PFSK-1 (cell line): ENCODE measurements around the gene SIGLEC9.

Source experiments
- POLR2AphosphoS5 ChIP-seq: IDR thresholded peaks from 2 replicates; pipeline ENCODE4 v1.6.1; 2012; ENCODE audit warnings: low read depth, mild to moderate bottlenecking, control low read depth, low read length, moderate library complexity
- TF ChIP-seq, protein P1 (sequence below), 2 experiments: IDR thresholded peaks; 2 replicates each; pipeline versions ENCODE4 v1.6.1 to v1.8.0; 2011 to 2012; ENCODE audit warnings: low read depth in 2 of 2, low read length in 2 of 2, control low read depth in 1 of 2, inconsistent platforms in 1 of 2, mild to moderate bottlenecking in 1 of 2, moderate library complexity in 1 of 2; ENCODE audit not compliant: insufficient read depth in 1 of 2

DNA sequence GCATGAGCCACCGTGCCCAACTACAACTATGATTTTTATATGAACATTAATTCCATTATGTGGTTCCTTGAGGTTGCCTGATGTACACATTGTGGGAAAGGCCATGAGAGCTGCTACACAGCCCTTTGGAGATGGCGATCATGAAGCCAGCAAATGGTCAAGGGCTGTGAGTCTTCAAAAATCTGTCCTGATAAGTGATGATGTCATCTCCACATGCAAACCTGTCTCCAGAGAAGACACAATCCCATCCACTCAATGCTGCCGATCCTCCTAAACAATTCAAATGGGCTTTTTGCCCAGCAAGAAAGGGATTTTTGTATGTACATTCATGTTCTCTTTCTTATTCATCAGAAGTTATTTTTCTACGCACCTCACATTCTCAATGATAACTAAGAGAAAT lies 35.0 kb downstream of the SIGLEC9 start:
- TF ChIP-seq, protein P1, sequence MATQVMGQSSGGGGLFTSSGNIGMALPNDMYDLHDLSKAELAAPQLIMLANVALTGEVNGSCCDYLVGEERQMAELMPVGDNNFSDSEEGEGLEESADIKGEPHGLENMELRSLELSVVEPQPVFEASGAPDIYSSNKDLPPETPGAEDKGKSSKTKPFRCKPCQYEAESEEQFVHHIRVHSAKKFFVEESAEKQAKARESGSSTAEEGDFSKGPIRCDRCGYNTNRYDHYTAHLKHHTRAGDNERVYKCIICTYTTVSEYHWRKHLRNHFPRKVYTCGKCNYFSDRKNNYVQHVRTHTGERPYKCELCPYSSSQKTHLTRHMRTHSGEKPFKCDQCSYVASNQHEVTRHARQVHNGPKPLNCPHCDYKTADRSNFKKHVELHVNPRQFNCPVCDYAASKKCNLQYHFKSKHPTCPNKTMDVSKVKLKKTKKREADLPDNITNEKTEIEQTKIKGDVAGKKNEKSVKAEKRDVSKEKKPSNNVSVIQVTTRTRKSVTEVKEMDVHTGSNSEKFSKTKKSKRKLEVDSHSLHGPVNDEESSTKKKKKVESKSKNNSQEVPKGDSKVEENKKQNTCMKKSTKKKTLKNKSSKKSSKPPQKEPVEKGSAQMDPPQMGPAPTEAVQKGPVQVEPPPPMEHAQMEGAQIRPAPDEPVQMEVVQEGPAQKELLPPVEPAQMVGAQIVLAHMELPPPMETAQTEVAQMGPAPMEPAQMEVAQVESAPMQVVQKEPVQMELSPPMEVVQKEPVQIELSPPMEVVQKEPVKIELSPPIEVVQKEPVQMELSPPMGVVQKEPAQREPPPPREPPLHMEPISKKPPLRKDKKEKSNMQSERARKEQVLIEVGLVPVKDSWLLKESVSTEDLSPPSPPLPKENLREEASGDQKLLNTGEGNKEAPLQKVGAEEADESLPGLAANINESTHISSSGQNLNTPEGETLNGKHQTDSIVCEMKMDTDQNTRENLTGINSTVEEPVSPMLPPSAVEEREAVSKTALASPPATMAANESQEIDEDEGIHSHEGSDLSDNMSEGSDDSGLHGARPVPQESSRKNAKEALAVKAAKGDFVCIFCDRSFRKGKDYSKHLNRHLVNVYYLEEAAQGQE (IDR thresholded peaks at IDR 0.05; ENCODE audit: insufficient read depth in 1 of 2, low read depth in 2 of 2, low read length in 2 of 2): no peak
- TF ChIP-seq POLR2AphosphoS5: no peak
